ENCODE data around the gene ABHD5. TPM values are rescaled to one million over a fixed set of nuclear protein-coding genes. Genes with fewer than 3 reads are reported as not detected.

Gene ABHD5
- total and polyA plus RNA-seq, 2 of the 13 experiments (the other 11 are each of a cell fraction or from before 2014, with no cell fraction given), result 4.5 to 13.3 TPM

DNA sequence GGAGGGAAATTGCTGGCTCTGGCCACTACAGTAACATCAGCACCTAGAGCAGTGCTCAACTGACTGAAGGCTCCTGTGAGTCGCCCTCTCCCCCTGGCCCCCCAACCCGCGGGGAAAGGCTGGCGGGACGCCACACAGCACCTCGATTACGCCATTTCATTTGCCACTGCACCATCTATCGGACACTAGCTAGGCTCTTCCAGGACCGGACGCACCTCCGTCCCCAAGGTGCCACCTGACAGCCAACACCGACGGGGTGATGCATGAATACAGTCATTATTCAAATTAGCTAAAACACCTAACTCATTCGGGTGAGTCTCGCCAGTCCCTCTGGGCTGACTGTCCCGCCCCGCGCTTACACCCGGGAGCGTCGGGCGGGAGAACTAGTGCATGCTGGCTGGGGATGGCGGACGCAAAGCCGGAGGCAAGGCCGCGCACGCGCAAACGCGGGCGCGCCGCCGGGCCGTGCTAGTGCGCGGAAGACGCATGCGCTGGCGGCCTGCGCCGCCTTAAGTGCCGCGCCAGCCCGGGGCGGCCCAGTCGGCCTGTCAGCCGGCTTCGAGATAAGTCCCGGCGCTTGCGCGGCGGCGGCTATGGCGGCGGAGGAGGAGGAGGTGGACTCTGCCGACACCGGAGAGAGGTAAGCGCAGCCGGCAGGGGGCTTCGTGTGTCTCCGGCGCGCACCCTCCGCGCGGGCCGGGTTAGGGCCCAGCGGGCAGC lies at the start of gene ABHD5 (continued):
- TF ChIP-seq ZNF292 (CRISPR knock-in tag; IDR thresholded peaks at IDR 0.05; ENCODE audit: borderline replicate concordance, low read depth) (0 out of 2 replicates have a peak, but pooled peaks have one; percentile 46), NKX3-1 (CRISPR knock-in tag; IDR thresholded peaks at IDR 0.05) (peak; percentile 86), GATAD1 (CRISPR knock-in tag; IDR thresholded peaks at IDR 0.05) (peak; percentile 68), ERF (CRISPR knock-in tag; IDR thresholded peaks at IDR 0.05) (peak; percentile 95), SKI (IDR thresholded peaks at IDR 0.05; ENCODE audit: partially characterized antibody) (peak; percentile 84), HMGA1 (CRISPR knock-in tag; conservative IDR thresholded peaks at IDR 0.05) (no peak), HNRNPL (IDR thresholded peaks at IDR 0.05; ENCODE audit: low read depth, low read length) (no peak), FOSL1 (CRISPR knock-in tag; IDR thresholded peaks at IDR 0.05; ENCODE audit: borderline replicate concordance) (no peak), NR2F1 (CRISPR knock-in tag; IDR thresholded peaks at IDR 0.05) (0 out of 4 replicates have a peak, but pooled peaks of 1 of the 2 experiments have one; percentile 14), MTA1 (CRISPR knock-in tag; IDR thresholded peaks at IDR 0.05; ENCODE audit: borderline replicate concordance) (no peak; the same call in 1 of the 2 replicates), MZF1 (CRISPR knock-in tag; IDR thresholded peaks at IDR 0.05; ENCODE audit: borderline replicate concordance) (no peak), RORA (CRISPR knock-in tag; IDR thresholded peaks at IDR 0.05) (no peak), RFX3 (CRISPR knock-in tag; IDR thresholded peaks at IDR 0.05) (0 out of 2 replicates have a peak, but pooled peaks have one; percentile 25)
- TF ChIP-seq, protein P1, sequence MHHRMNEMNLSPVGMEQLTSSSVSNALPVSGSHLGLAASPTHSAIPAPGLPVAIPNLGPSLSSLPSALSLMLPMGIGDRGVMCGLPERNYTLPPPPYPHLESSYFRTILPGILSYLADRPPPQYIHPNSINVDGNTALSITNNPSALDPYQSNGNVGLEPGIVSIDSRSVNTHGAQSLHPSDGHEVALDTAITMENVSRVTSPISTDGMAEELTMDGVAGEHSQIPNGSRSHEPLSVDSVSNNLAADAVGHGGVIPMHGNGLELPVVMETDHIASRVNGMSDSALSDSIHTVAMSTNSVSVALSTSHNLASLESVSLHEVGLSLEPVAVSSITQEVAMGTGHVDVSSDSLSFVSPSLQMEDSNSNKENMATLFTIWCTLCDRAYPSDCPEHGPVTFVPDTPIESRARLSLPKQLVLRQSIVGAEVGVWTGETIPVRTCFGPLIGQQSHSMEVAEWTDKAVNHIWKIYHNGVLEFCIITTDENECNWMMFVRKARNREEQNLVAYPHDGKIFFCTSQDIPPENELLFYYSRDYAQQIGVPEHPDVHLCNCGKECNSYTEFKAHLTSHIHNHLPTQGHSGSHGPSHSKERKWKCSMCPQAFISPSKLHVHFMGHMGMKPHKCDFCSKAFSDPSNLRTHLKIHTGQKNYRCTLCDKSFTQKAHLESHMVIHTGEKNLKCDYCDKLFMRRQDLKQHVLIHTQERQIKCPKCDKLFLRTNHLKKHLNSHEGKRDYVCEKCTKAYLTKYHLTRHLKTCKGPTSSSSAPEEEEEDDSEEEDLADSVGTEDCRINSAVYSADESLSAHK (CRISPR knock-in tag; IDR thresholded peaks at IDR 0.05; ENCODE audit: borderline replicate concordance), result no peak
- TF ChIP-seq, protein P2, sequence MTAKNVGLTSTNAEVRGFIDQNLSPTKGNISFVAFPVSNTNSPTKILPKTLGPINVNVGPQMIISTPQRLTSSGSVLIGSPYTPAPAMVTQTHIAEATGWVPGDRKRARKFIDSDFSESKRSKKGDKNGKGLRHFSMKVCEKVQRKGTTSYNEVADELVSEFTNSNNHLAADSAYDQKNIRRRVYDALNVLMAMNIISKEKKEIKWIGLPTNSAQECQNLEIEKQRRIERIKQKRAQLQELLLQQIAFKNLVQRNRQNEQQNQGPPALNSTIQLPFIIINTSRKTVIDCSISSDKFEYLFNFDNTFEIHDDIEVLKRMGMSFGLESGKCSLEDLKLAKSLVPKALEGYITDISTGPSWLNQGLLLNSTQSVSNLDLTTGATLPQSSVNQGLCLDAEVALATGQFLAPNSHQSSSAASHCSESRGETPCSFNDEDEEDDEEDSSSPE (CRISPR knock-in tag; IDR thresholded peaks at IDR 0.05), result peak; percentile 97
- TF ChIP-seq, protein P3, sequence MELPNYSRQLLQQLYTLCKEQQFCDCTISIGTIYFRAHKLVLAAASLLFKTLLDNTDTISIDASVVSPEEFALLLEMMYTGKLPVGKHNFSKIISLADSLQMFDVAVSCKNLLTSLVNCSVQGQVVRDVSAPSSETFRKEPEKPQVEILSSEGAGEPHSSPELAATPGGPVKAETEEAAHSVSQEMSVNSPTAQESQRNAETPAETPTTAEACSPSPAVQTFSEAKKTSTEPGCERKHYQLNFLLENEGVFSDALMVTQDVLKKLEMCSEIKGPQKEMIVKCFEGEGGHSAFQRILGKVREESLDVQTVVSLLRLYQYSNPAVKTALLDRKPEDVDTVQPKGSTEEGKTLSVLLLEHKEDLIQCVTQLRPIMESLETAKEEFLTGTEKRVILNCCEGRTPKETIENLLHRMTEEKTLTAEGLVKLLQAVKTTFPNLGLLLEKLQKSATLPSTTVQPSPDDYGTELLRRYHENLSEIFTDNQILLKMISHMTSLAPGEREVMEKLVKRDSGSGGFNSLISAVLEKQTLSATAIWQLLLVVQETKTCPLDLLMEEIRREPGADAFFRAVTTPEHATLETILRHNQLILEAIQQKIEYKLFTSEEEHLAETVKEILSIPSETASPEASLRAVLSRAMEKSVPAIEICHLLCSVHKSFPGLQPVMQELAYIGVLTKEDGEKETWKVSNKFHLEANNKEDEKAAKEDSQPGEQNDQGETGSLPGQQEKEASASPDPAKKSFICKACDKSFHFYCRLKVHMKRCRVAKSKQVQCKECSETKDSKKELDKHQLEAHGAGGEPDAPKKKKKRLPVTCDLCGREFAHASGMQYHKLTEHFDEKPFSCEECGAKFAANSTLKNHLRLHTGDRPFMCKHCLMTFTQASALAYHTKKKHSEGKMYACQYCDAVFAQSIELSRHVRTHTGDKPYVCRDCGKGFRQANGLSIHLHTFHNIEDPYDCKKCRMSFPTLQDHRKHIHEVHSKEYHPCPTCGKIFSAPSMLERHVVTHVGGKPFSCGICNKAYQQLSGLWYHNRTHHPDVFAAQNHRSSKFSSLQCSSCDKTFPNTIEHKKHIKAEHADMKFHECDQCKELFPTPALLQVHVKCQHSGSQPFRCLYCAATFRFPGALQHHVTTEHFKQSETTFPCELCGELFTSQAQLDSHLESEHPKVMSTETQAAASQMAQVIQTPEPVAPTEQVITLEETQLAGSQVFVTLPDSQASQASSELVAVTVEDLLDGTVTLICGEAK (IDR thresholded peaks at IDR 0.05), result no peak
- TF ChIP-seq, protein P3 (CRISPR knock-in tag; IDR thresholded peaks at IDR 0.05), result no peak

Data from HepG2 (cell line).